Measurements from ENCODE around the gene GDPD5. TPM values are rescaled to one million over a fixed set of nuclear protein-coding genes. Genes with fewer than 3 reads are reported as not detected.

GDPD5 gene
- total and polyA plus RNA-seq, 2 donors (not counting 1 experiment from before 2014, with no cell fraction given), result 59.1 to 102 TPM

DNA sequence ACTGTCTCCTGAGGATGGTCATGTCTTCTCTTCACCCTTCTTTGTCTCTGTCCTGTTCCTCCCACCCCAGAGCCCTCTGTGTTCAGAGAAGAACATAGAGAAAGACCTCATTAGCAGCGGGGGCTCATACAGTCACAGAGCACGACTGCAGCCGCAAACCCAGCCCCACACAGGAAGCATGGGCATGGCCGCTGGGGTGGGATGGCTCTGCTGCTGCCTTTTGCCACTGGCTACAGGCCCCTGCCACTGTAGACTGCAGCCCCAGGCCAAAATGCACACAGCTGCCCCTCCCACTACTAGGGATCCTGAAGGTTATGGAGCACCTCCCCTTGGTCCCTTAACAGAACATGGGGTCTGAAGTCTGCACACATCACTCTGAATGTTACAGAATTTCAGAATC is 57.9 kb downstream of the GDPD5 start:
- H3K9ac ChIP-seq (ENCODE audit: low read length), result no peak overlapping the region
- Mint-ChIP-seq H3K27ac (no peak overlapping the region), H3K4me3 (no peak overlapping the region), H3K9me3 (ENCODE audit: insufficient read depth) (no peaks in the 10 kb centered on the region), H3K4me1 (peaks cover 11% of the 10 kb centered on the region), H3K27me3 (no peaks in the 10 kb centered on the region)
- peaks cover 3 to 8% of the 10 kb centered on the region in 2 donors for H3K4me1 ChIP-seq (ENCODE audit: control insufficient read depth in 2 of 2, insufficient read depth in 2 of 2, low read length in 2 of 2)
- H3K27ac ChIP-seq (ENCODE audit: low read length in 2 of 2), result no peak overlapping the region
- ChIA-PET POLR2A (no interaction called here), CTCF (no interaction called here)
- intact Hi-C loops (cut with micrococcal nuclease), result no loop called here
- DNase-seq, result no peak
- WGBS (ENCODE audit: insufficient coverage), result 85% methylated on average over 4 of the region's 4 CpGs
- H3K4me3 ChIP-seq (ENCODE audit: control extremely low read depth in 1 of 5, extremely low read depth in 1 of 5, insufficient read depth in 1 of 5, low read depth in 2 of 5, low read length in 4 of 5), result no peak overlapping the region
- H3K9me3 ChIP-seq (ENCODE audit: control extremely low read depth in 1 of 3, control insufficient read depth in 2 of 3, insufficient read depth in 1 of 3, low read length in 2 of 3), result no peaks in the 10 kb centered on the region
- H3K4me2 ChIP-seq (replicated peaks; ENCODE audit: low read depth, low read length, poor library complexity, severe bottlenecking), result no peak overlapping the region
- ATAC-seq (ENCODE audit: low read depth), result no peak
- no peaks in the 10 kb centered on the region for H4K20me1 ChIP-seq (ENCODE audit: control insufficient read depth, insufficient read depth, low read length, poor library complexity, severe bottlenecking)
- no peaks in the 10 kb centered on the region for H3K36me3 ChIP-seq (replicated peaks in 1 of 2; ENCODE audit: control extremely low read depth in 1 of 2, control insufficient read depth in 1 of 2, extremely low read depth in 1 of 2, insufficient read depth in 2 of 2, low read length in 1 of 2)
- H2AFZ ChIP-seq (ENCODE audit: insufficient read depth, low read depth, low read length, poor library complexity, severe bottlenecking), result no peak overlapping the region
- no peaks in the 10 kb centered on the region for H3K27me3 ChIP-seq (replicated peaks in 1 of 4; ENCODE audit: control extremely low read depth in 1 of 4, control insufficient read depth in 3 of 4, insufficient read depth in 4 of 4, low read length in 3 of 4)
- TF ChIP-seq, protein P1, sequence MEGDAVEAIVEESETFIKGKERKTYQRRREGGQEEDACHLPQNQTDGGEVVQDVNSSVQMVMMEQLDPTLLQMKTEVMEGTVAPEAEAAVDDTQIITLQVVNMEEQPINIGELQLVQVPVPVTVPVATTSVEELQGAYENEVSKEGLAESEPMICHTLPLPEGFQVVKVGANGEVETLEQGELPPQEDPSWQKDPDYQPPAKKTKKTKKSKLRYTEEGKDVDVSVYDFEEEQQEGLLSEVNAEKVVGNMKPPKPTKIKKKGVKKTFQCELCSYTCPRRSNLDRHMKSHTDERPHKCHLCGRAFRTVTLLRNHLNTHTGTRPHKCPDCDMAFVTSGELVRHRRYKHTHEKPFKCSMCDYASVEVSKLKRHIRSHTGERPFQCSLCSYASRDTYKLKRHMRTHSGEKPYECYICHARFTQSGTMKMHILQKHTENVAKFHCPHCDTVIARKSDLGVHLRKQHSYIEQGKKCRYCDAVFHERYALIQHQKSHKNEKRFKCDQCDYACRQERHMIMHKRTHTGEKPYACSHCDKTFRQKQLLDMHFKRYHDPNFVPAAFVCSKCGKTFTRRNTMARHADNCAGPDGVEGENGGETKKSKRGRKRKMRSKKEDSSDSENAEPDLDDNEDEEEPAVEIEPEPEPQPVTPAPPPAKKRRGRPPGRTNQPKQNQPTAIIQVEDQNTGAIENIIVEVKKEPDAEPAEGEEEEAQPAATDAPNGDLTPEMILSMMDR (IDR thresholded peaks at IDR 0.05), result no peak
- no peaks in the 10 kb centered on the region for H3K79me2 ChIP-seq (ENCODE audit: control insufficient read depth, insufficient read depth, low read length)

DNA sequence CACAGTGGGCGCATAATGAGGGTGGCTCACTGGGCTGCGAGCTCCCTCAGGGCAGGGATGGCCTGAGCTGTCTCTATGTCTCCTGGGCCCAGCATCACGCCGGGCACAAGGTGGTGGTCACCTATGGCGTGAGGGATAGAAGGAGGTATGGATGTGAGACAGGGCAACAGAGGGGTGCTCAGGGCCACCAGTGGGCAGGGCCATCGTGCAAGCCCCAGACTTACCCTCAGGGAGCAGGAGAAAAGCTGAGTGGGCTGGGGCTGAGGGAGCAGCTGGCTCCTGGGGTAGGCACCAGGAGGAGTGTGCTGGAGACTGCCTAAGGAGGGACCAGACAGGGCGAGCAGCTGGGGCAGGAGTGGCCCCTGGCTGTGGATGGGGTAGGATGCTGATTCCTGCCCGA is 58.4 kb downstream of the GDPD5 start:
- Histone ChIP-seq H3K4me1 (ENCODE audit: control insufficient read depth in 2 of 2, insufficient read depth in 2 of 2, low read length in 2 of 2) (peaks cover 3 to 8% of the 10 kb centered on the region in 2 donors), H3K36me3 (replicated peaks in 1 of 2; ENCODE audit: control extremely low read depth in 1 of 2, control insufficient read depth in 1 of 2, extremely low read depth in 1 of 2, insufficient read depth in 2 of 2, low read length in 1 of 2) (no peaks in the 10 kb centered on the region), H3K4me2 (replicated peaks; ENCODE audit: low read depth, low read length, poor library complexity, severe bottlenecking) (no peak overlapping the region), H3K27me3 (replicated peaks in 1 of 4; ENCODE audit: control extremely low read depth in 1 of 4, control insufficient read depth in 3 of 4, insufficient read depth in 4 of 4, low read length in 3 of 4) (no peaks in the 10 kb centered on the region), H2AFZ (ENCODE audit: insufficient read depth, low read depth, low read length, poor library complexity, severe bottlenecking) (no peak overlapping the region), H3K79me2 (ENCODE audit: control insufficient read depth, insufficient read depth, low read length) (no peaks in the 10 kb centered on the region), H3K9me3 (ENCODE audit: control extremely low read depth in 1 of 3, control insufficient read depth in 2 of 3, insufficient read depth in 1 of 3, low read length in 2 of 3) (no peaks in the 10 kb centered on the region), H3K27ac (ENCODE audit: low read length in 2 of 2) (no peak overlapping the region), H3K4me3 (ENCODE audit: control extremely low read depth in 1 of 5, extremely low read depth in 1 of 5, insufficient read depth in 1 of 5, low read depth in 2 of 5, low read length in 4 of 5) (no peak overlapping the region), H3K9ac (ENCODE audit: low read length) (no peak overlapping the region), H4K20me1 (ENCODE audit: control insufficient read depth, insufficient read depth, low read length, poor library complexity, severe bottlenecking) (no peaks in the 10 kb centered on the region)
- no peak overlapping the region for H3K27ac Mint-ChIP-seq
- ATAC-seq (ENCODE audit: low read depth), result no peak
- H3K27me3 Mint-ChIP-seq, result no peaks in the 10 kb centered on the region
- ChIA-PET POLR2A (no interaction called here), CTCF (interaction anchor here (0.7 to 0.8 kb wide), 2 partner anchors 21 to 57 kb away, joined by 3 read pairs; no protein-coding TSS in a partner anchor)
- no peaks in the 10 kb centered on the region for H3K9me3 Mint-ChIP-seq (ENCODE audit: insufficient read depth)
- no peak overlapping the region for H3K4me3 Mint-ChIP-seq
- 100% methylated on average over 6 of the region's 8 CpGs for WGBS (ENCODE audit: insufficient coverage)
- DNase-seq, result no peak
- intact Hi-C loops (cut with micrococcal nuclease), result no loop called here
- peaks cover 11% of the 10 kb centered on the region for H3K4me1 Mint-ChIP-seq
- TF ChIP-seq, protein P1 (IDR thresholded peaks at IDR 0.05), result no peak
- TF ChIP-seq EZH2 (IDR thresholded peaks at IDR 0.05; ENCODE audit: borderline replicate concordance, insufficient read depth, low read depth, low read length, poor library complexity, severe bottlenecking), result no peak
